H1 (cell line): Measurements from ENCODE around the gene ANKRD60. TPM values are rescaled to one million over a fixed set of nuclear protein-coding genes. Genes with fewer than 3 reads are reported as not detected.

Experiments
- CTCF ChIA-PET: fragments of 300-600 bp; sonication (Branson Sonifier 250); formaldehyde crosslinking; loops from one replicate; lab custom pipeline; 2021; ENCODE audit not compliant: partially characterized antibody; lab: Charles Lee
- POLR2A ChIA-PET: fragments of 300-600 bp; sonication (Branson Sonifier 250); formaldehyde crosslinking; loops from one replicate; lab custom pipeline; 2021; ENCODE audit warnings: inconsistent platforms; ENCODE audit not compliant: partially characterized antibody; lab: Charles Lee
- DNase-seq, 2 experiments: peaks; one replicate each; pipeline versions ENCODE4 v3.0.0 to v3.0.0-alpha.2; 2010 to 2022; ENCODE audit warnings: low spot score in 2 of 2, low read depth in 1 of 2, mixed read lengths in 1 of 2
- FAIRE-seq: peaks from 2 replicates; lab custom pipeline; 2011; peaks lifted over from hg19 to GRCh38; lab: Jason Lieb, UNC
- H2AFZ ChIP-seq: 2 replicates; pipeline ENCODE4 v1.8.1; 2012; ENCODE audit warnings: low read length, inconsistent platforms
- H2AK5ac ChIP-seq: 2 replicates; pipeline ENCODE4 v1.6.1; 2013; ENCODE audit warnings: low read depth, low read length
- H2BK120ac ChIP-seq: replicated peaks from 2 replicates; pipeline ENCODE3; 2013; ENCODE audit warnings: low read depth, low read length, inconsistent platforms
- H2BK12ac ChIP-seq: 2 replicates; pipeline ENCODE4 v1.6.1; 2013; ENCODE audit warnings: low read depth, low read length
- H2BK15ac ChIP-seq: 2 replicates; pipeline ENCODE4 v1.6.1; 2013; ENCODE audit warnings: low read length
- H2BK20ac ChIP-seq: 2 replicates; pipeline ENCODE4 v1.6.1; 2013; ENCODE audit warnings: low read length
- H2BK5ac ChIP-seq: 2 replicates; pipeline ENCODE4 v1.6.1; 2013; ENCODE audit warnings: low read depth, low read length
- H3K14ac ChIP-seq: 2 replicates; pipeline ENCODE4 v1.6.1; 2013; ENCODE audit warnings: inconsistent platforms; ENCODE audit not compliant: insufficient read length
- H3K18ac ChIP-seq: 2 replicates; pipeline ENCODE4 v1.6.1; 2013; ENCODE audit warnings: low read length; ENCODE audit errors: extremely low read depth
- H3K23ac ChIP-seq: 2 replicates; pipeline ENCODE4 v1.6.1; 2013; ENCODE audit warnings: inconsistent platforms; ENCODE audit not compliant: insufficient read length
- H3K23me2 ChIP-seq: 2 replicates; pipeline ENCODE4 v1.6.1; 2013; ENCODE audit warnings: low read depth, low read length
- H3K27ac ChIP-seq: 2 replicates; pipeline ENCODE4 v1.6.1; 2011; ENCODE audit warnings: low read depth, low read length, inconsistent platforms
- H3K27me3 ChIP-seq, 4 experiments: replicated peaks in 1 of 4; 1 replicate in 1 of 4; 2 replicates in 3 of 4; pipeline versions ENCODE4 v1.6.1 to v1.8.1; 2011 to 2013; ENCODE audit warnings: low read length in 3 of 4, mild to moderate bottlenecking in 3 of 4, inconsistent platforms in 2 of 4, mixed read lengths in 2 of 4, moderate library complexity in 1 of 4; ENCODE audit not compliant: control insufficient read depth in 3 of 4, insufficient read depth in 3 of 4; ENCODE audit errors: extremely low read depth in 1 of 4
- H3K36me3 ChIP-seq, 4 experiments: 2 replicates each; pipeline versions ENCODE4 v1.6.1 to v1.8.1; 2011 to 2013; ENCODE audit warnings: mild to moderate bottlenecking in 4 of 4, low read length in 3 of 4, moderate library complexity in 2 of 4, control low read depth in 1 of 4, inconsistent platforms in 1 of 4; ENCODE audit not compliant: insufficient read depth in 4 of 4, control insufficient read depth in 2 of 4
- H3K4ac ChIP-seq: replicated peaks from 2 replicates; pipeline ENCODE3; 2013; ENCODE audit warnings: low read length, low read depth, mixed read lengths, inconsistent platforms; ENCODE audit not compliant: insufficient read length
- H3K4me1 ChIP-seq, 4 experiments: replicated peaks in 1 of 4; 1 replicate in 1 of 4; 2 replicates in 3 of 4; pipeline versions ENCODE4 v1.6.1 to v1.8.1; 2011 to 2013; ENCODE audit warnings: low read length in 3 of 4, inconsistent platforms in 2 of 4, mixed read lengths in 1 of 4; ENCODE audit not compliant: insufficient read depth in 4 of 4, control insufficient read depth in 3 of 4
- H3K4me2 ChIP-seq, 2 experiments: 2 replicates each; pipeline versions ENCODE4 v1.6.1 to v1.8.1; 2011 to 2013; ENCODE audit warnings: low read depth in 2 of 2, low read length in 2 of 2, control low read depth in 1 of 2, inconsistent platforms in 1 of 2, mild to moderate bottlenecking in 1 of 2; ENCODE audit not compliant: insufficient read depth in 1 of 2
- H3K4me3 ChIP-seq, 4 experiments: fragments of 200-600, 300-600 bp in 1 of 4; sonication (generic), shearing (Covaris generic), sonication (Bioruptor Twin) in 1 of 4; 2 replicates each; pipeline versions ENCODE4 v1.5.1 to v1.8.1; 2011 to 2016; ENCODE audit warnings: low read length in 4 of 4, low read depth in 3 of 4, control low read depth in 2 of 4, inconsistent platforms in 2 of 4, mild to moderate bottlenecking in 2 of 4, mixed read lengths in 1 of 4, moderate library complexity in 1 of 4; ENCODE audit not compliant: insufficient read depth in 2 of 4; ENCODE audit errors: extremely low read depth in 1 of 4
- H3K56ac ChIP-seq: replicated peaks from 2 replicates; pipeline ENCODE3; 2013; ENCODE audit warnings: low read depth, mild to moderate bottlenecking, mixed read lengths, low read length, inconsistent platforms; ENCODE audit not compliant: insufficient read length
- H3K79me1 ChIP-seq: 2 replicates; pipeline ENCODE4 v1.6.1; 2013; ENCODE audit warnings: low read depth, low read length, control low read depth
- H3K79me2 ChIP-seq, 2 experiments: 2 replicates each; pipeline versions ENCODE4 v1.6.1 to v1.8.1; 2012 to 2013; ENCODE audit warnings: low read length in 2 of 2, mild to moderate bottlenecking in 2 of 2, inconsistent platforms in 1 of 2; ENCODE audit not compliant: insufficient read depth in 2 of 2, control insufficient read depth in 1 of 2
- H3K9ac ChIP-seq, 4 experiments: replicated peaks in 1 of 4; 1 replicate in 1 of 4; 2 replicates in 3 of 4; pipeline versions ENCODE4 v1.6.1 to v1.8.1; 2011 to 2013; ENCODE audit warnings: low read depth in 3 of 4, low read length in 3 of 4, control low read depth in 2 of 4, mild to moderate bottlenecking in 2 of 4, moderate library complexity in 2 of 4, inconsistent platforms in 1 of 4; ENCODE audit errors: extremely low read depth in 1 of 4
- H3K9me3 ChIP-seq, 2 experiments: 2 replicates each; pipeline versions ENCODE4 v1.6.1 to v1.8.1; 2012 to 2013; ENCODE audit warnings: mild to moderate bottlenecking in 2 of 2, moderate library complexity in 2 of 2, control low read depth in 1 of 2, inconsistent platforms in 1 of 2, low read depth in 1 of 2, low read length in 1 of 2, mixed read lengths in 1 of 2; ENCODE audit not compliant: insufficient read depth in 2 of 2
- H4K20me1 ChIP-seq, 2 experiments: replicated peaks in 1 of 2; 2 replicates each; pipeline versions ENCODE3 to v1.8.1; 2011 to 2013; ENCODE audit warnings: inconsistent platforms in 2 of 2, low read length in 2 of 2, mild to moderate bottlenecking in 1 of 2; ENCODE audit not compliant: insufficient read depth in 2 of 2, control insufficient read depth in 1 of 2
- H4K5ac ChIP-seq: 2 replicates; pipeline ENCODE4 v1.6.1; 2013; ENCODE audit warnings: low read length, low read depth, mixed read lengths, inconsistent platforms; ENCODE audit not compliant: insufficient read length
- H4K8ac ChIP-seq: 2 replicates; pipeline ENCODE4 v1.8.0; 2013; ENCODE audit warnings: mild to moderate bottlenecking, moderate library complexity, low read length, inconsistent platforms; ENCODE audit not compliant: insufficient read depth; ENCODE audit errors: extremely low read depth
- H4K91ac ChIP-seq: replicated peaks from 2 replicates; pipeline ENCODE3; 2013; ENCODE audit warnings: low read length, mixed read lengths, inconsistent platforms; ENCODE audit not compliant: insufficient read length
- ATF3 ChIP-seq: IDR thresholded peaks from 2 replicates; pipeline ENCODE4 v1.6.1; 2011; ENCODE audit warnings: low read depth, mild to moderate bottlenecking, low read length; ENCODE audit not compliant: insufficient read depth
- BACH1 ChIP-seq: IDR thresholded peaks from 2 replicates; pipeline ENCODE4 v1.6.1; 2012; ENCODE audit warnings: low read length, improper control_type of control experiment
- CBX8 ChIP-seq: fragments of 300-800, 300-1000 bp; sonication (generic); IDR thresholded peaks from 2 replicates; pipeline ENCODE4 v1.7.1; 2016; ENCODE audit warnings: low read depth, low read length, borderline replicate concordance
- CHD1 ChIP-seq: IDR thresholded peaks from 2 replicates; pipeline ENCODE4 v1.6.1; 2012; ENCODE audit warnings: low read depth, low read length, improper control_type of control experiment
- CHD2 ChIP-seq: IDR thresholded peaks from 2 replicates; pipeline ENCODE4 v1.6.1; 2012; ENCODE audit warnings: low read length, improper control_type of control experiment
- NRF1 ChIP-seq: IDR thresholded peaks from 2 replicates; pipeline ENCODE4 v1.6.1; 2011; ENCODE audit warnings: mild to moderate bottlenecking, low read depth, low read length, improper control_type of control experiment
- POLR2A ChIP-seq, 2 experiments: IDR thresholded peaks; 1 replicate in 1 of 2; 2 replicates in 1 of 2; pipeline ENCODE4 v1.6.1; 2011; ENCODE audit warnings: low read depth in 2 of 2, low read length in 2 of 2, mild to moderate bottlenecking in 2 of 2; ENCODE audit errors: control extremely low read depth in 1 of 2
- TAF7 ChIP-seq: optimal IDR thresholded peaks from 2 replicates; pipeline ENCODE3; 2011; ENCODE audit warnings: low read depth, mild to moderate bottlenecking, inconsistent platforms, low read length, moderate library complexity, borderline replicate concordance
- WGBS, 2 experiments: shearing (Covaris generic) in 1 of 2; methylation state at CpG; one replicate each; pipeline versions ENCODE4 v1.1.6 to v1.1.7; 2013 to 2015; ENCODE audit warnings: low lambda C conversion rate in 2 of 2, mixed read lengths in 2 of 2, inconsistent platforms in 1 of 2, low coverage in 1 of 2, missing lambda C conversion rate in 1 of 2; ENCODE audit not compliant: insufficient replicate concordance in 2 of 2, insufficient coverage in 1 of 2, insufficient read length in 1 of 2; ENCODE audit errors: extremely low coverage in 1 of 2, missing lambda C conversion rate in 1 of 2; 5-methylcytosine and 5-hydroxymethylcytosine counted together
- polyA plus RNA-seq, 7 experiments: library from polyadenylated mRNA; depleted of rRNA in 3 of 7; stranded (reverse) in 5 of 7; unstranded in 2 of 7; fragments of >200 nt in 5 of 7; fragments of 200-250 nt in 2 of 7; gene quantifications; 1 replicate in 5 of 7; 2 replicates in 1 of 7; 4 replicates in 1 of 7; pipeline versions ENCODE4 v1.2.1 to v1.2.3, GENCODE V29; 2011 to 2013; ENCODE audit warnings: missing spikeins in 2 of 7, mixed read lengths in 2 of 7
- total RNA-seq: library from RNA; stranded (reverse); fragmentation: NEBNext Ultra II Directional; extraction: Animal tissue kit (Norgen Biotek cat#: 25700); gene quantifications from 2 replicates; pipeline ENCODE4 v1.2.1, GENCODE V29; 2021

Gene ANKRD60
- total and polyA plus RNA-seq, 2 of the 8 experiments (the other 6 are each of a cell fraction or from before 2014, with no cell fraction given) = not detected

DNA sequence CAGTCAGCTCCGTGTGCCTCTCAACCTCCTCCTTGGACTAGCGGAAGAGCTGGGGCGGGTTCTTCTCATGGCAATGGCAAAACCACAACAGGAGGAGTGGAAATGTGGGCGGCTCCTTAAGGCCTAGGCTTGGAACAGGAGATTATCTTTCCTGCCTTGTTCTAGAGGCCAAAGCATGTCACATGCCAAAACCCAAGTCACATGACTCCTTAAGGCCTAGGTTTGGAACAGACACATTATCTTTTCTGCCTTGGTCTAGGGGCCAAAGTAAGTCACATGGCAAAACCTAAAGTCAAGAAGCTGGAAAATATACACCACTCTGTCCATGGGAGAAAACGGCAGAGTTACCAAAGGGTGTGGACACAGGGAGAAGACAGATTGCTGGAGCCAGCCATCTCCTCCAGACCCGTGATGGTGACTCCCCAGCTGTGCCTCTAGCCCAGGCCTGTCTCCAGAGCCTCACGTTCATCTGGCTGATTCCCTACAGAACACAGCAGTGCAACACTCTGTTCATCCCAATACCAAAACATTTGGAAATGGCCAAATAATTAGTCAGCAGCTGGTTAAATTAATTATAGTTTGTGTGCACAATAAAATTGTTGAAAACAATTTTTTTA, 34.2 kb downstream of the ANKRD60 start:
- no peak for TF ChIP-seq POLR2A (IDR thresholded peaks at IDR 0.05; ENCODE audit: control extremely low read depth in 1 of 2, low read depth in 2 of 2, low read length in 2 of 2)
- TF ChIP-seq NRF1 = no peak
- TF ChIP-seq ATF3 = no peak
- TF ChIP-seq CHD1 = no peak
- no peak for TF ChIP-seq TAF7
- no peak for TF ChIP-seq CHD2
- TF ChIP-seq CBX8 = no peak
- no peak for TF ChIP-seq BACH1
- TF ChIP-seq, all 59 proteins: peak for 0
- Histone ChIP-seq H3K4me3 (no peak overlapping the region), H3K23me2 (peaks cover 4% of the 10 kb centered on the region; the same call in 1 of the 2 replicates), H4K8ac (no peak overlapping the region), H4K91ac (no peak overlapping the region), H3K79me1 (no peaks in the 10 kb centered on the region), H3K9me3 (no peaks in the 10 kb centered on the region), H3K27ac (no peak overlapping the region), H2AK5ac (no peak overlapping the region), H2BK12ac (no peak overlapping the region), H2AFZ (no peak overlapping the region), H3K56ac (no peak overlapping the region), H2BK15ac (no peak overlapping the region), H4K5ac (no peak overlapping the region), H2BK5ac (no peak overlapping the region), H3K4ac (no peak overlapping the region), H2BK20ac (no peak overlapping the region), H3K18ac (no peak overlapping the region), H3K4me1 (no peaks in the 10 kb centered on the region), H3K36me3 (no peaks in the 10 kb centered on the region), H3K14ac (no peak overlapping the region), H4K20me1 (no peaks in the 10 kb centered on the region), H3K79me2 (no peaks in the 10 kb centered on the region), H3K27me3 (no peaks in the 10 kb centered on the region), H3K4me2 (no peak overlapping the region), H3K9ac (no peak overlapping the region), H2BK120ac (no peak overlapping the region), H3K23ac (no peak overlapping the region)
- ChIA-PET POLR2A (no interaction called here), CTCF (interaction anchor here (0.7 to 12.4 kb wide), 9 partner anchors 9 to 677 kb away, joined by 3 to 130 read pairs (median 3); no protein-coding TSS in a partner anchor)
- WGBS, 2 experiments = 84% methylated on average over 7 of the region's 7 CpGs; no CpG with 5 or more reads in 1 of the 2 experiments
- FAIRE-seq = no peak
- no peak for DNase-seq
